Left ventricle myocardium inferior (tissue), 1 donor: Measurements from ENCODE around the gene GSTT4. TPM values are rescaled to one million over a fixed set of nuclear protein-coding genes. Genes with fewer than 3 reads are reported as not detected.

Experiments
- DNase-seq: peaks from one replicate; pipeline ENCODE4 v3.0.0-alpha.2; 2020
- H3K27ac ChIP-seq: fragments of 200-600 bp; replicated peaks from 2 replicates; pipeline ENCODE4 v1.8.0; 2021
- H3K27me3 ChIP-seq: fragments of 200-600 bp; 2 replicates; pipeline ENCODE4 v1.8.0; 2021; ENCODE audit warnings: low read depth
- H3K36me3 ChIP-seq: fragments of 200-600 bp; 2 replicates; pipeline ENCODE4 v1.8.0; 2021
- H3K4me1 ChIP-seq: fragments of 200-600 bp; 2 replicates; pipeline ENCODE4 v1.8.0; 2021
- H3K4me3 ChIP-seq: fragments of 200-600 bp; 2 replicates; pipeline ENCODE4 v1.8.0; 2021; ENCODE audit warnings: mild to moderate bottlenecking, moderate library complexity
- H3K9me3 ChIP-seq: fragments of 200-600 bp; replicated peaks from 2 replicates; pipeline ENCODE4 v1.8.0; 2021
- intact Hi-C: fragments of 100-400 bp; cut with micrococcal nuclease; formaldehyde crosslinking; loops from one replicate; pipeline ENCODE4 v1.11.0; 2022
- total RNA-seq: library from RNA; stranded (reverse); fragmentation: NEBNext Ultra II Directional; extraction: Animal tissue kit (Norgen Biotek cat#: 25700); gene quantifications from one replicate; pipeline ENCODE4 v1.2.1, GENCODE V29; 2021
- TF ChIP-seq, protein P1 (sequence below): fragments of 200-600 bp; IDR thresholded peaks from 2 replicates; pipeline ENCODE4 v1.8.0; 2021; ENCODE audit warnings: antibody characterized with exemption, mild to moderate bottlenecking, borderline replicate concordance
- donor health status: DM: no; HTN: yes; CAD: no; lungs with severe emphysema.

The GSTT4 gene
- total RNA-seq, 1 donor from 2014 or later, result not detected

DNA sequence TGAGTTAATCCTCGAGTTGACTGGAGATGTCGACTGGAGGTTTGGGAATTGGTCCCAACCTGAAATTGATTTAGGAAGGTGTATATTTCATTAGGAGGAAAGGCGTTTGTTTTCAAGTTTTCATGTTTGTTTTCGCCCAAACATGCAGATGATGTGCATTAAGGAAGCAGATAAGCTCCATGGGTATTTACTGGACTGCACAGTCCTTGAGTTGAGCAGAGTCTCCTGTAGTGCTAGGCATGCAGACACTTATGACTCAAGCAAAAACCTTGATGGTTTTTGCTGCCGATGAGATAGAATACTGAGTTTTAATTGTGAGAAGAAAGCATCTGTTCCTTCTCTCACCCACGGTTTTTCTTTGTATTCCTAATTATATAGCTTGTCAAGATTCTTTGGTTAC is 33.8 kb upstream of the GSTT4 start:
- Histone ChIP-seq H3K9me3 (no peaks in the 10 kb centered on the region), H3K27ac (no peak overlapping the region), H3K4me1 (no peaks in the 10 kb centered on the region), H3K4me3 (no peak overlapping the region), H3K36me3 (peaks cover 76% of the 10 kb centered on the region), H3K27me3 (no peaks in the 10 kb centered on the region)
- TF ChIP-seq, protein P1, sequence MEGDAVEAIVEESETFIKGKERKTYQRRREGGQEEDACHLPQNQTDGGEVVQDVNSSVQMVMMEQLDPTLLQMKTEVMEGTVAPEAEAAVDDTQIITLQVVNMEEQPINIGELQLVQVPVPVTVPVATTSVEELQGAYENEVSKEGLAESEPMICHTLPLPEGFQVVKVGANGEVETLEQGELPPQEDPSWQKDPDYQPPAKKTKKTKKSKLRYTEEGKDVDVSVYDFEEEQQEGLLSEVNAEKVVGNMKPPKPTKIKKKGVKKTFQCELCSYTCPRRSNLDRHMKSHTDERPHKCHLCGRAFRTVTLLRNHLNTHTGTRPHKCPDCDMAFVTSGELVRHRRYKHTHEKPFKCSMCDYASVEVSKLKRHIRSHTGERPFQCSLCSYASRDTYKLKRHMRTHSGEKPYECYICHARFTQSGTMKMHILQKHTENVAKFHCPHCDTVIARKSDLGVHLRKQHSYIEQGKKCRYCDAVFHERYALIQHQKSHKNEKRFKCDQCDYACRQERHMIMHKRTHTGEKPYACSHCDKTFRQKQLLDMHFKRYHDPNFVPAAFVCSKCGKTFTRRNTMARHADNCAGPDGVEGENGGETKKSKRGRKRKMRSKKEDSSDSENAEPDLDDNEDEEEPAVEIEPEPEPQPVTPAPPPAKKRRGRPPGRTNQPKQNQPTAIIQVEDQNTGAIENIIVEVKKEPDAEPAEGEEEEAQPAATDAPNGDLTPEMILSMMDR, result no peak
- intact Hi-C loops, result no loop called here
- no peak for DNase-seq

DNA sequence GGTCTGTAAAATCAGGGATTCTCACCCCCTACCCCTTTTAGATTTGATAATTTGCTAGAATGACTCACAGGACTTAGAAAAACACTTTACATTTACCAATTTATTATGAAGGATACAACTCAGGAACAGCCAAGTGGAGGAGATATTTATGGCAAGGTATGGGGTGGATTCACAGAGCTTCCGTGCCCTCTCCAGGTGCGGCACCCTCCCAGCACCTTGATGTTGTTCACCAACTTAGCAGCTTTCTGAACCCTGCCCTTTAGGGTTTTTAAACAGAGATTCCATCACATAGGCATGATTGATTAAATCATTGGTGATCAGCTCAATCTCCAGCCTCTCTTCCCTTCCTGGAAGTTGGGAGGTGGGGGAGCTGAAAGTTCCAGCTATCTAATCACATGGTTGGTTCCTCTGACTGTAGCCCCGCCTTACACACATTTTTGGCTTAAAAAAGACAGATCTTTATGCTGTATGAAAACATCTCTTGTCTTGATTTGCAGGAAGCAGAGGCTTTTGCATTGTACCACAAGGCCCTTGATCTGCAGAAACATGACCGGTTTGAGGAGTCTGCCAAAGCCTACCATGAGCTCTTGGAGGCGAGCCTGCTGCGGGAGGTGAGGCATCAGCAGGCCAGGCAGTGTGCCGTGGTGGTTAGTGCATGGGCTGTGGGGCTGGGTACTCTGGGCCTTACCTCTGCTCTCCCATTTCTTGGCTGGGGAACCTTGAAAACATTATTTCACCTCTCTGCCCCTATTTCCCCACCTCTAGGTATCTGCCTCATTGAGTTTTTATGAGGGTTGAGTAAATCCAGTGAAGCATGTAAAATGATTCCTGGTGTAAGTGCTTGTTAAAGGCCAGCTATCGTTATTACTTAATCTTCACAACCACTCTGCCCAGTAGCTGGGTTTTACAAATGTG is 32.9 kb upstream of the GSTT4 start:
- DNase-seq, result no peak
- Histone ChIP-seq H3K4me3 (no peak overlapping the region), H3K4me1 (no peaks in the 10 kb centered on the region), H3K27me3 (no peaks in the 10 kb centered on the region), H3K27ac (no peak overlapping the region), H3K9me3 (no peaks in the 10 kb centered on the region), H3K36me3 (peaks cover 67% of the 10 kb centered on the region)
- TF ChIP-seq, protein P1, result no peak
- intact Hi-C loops, result no loop called here

DNA sequence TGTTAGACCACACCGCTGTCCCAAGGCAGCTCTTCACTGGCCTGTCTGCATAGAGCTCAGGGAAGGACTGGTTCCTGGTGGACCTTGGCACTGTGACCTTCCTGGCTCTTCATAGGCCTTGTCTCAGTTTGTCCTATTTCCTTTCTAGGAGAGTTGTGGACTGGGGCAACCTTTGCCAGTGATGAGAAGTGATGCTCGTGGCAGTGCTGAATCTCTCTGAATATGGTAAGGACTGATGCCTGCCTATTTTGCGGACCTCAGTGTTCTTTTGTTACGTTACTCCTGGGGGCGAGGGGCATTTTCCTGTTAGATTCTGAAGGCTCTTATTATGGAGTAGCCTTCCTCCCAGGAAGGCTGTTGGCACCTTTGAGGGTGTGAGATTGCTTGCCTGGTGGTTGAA is 30.0 kb upstream of the GSTT4 start:
- Histone ChIP-seq H3K4me1 (peaks cover 5% of the 10 kb centered on the region), H3K27me3 (no peaks in the 10 kb centered on the region), H3K9me3 (no peaks in the 10 kb centered on the region), H3K27ac (no peak overlapping the region), H3K36me3 (peaks cover 43% of the 10 kb centered on the region), H3K4me3 (no peak overlapping the region)
- DNase-seq, result no peak
- TF ChIP-seq, protein P1, result no peak
- intact Hi-C loops, result no loop called here

GRCh38 chr22:24033731-24034130 is 28.5 kb upstream of the GSTT4 start:
- Histone ChIP-seq H3K9me3 (no peaks in the 10 kb centered on the region), H3K4me1 (peaks cover 5% of the 10 kb centered on the region), H3K36me3 (peaks cover 29% of the 10 kb centered on the region), H3K27ac (no peak overlapping the region), H3K4me3 (no peak overlapping the region), H3K27me3 (no peaks in the 10 kb centered on the region)
- intact Hi-C loops, result no loop called here
- no peak for DNase-seq
- TF ChIP-seq, protein P1, result no peak

DNA sequence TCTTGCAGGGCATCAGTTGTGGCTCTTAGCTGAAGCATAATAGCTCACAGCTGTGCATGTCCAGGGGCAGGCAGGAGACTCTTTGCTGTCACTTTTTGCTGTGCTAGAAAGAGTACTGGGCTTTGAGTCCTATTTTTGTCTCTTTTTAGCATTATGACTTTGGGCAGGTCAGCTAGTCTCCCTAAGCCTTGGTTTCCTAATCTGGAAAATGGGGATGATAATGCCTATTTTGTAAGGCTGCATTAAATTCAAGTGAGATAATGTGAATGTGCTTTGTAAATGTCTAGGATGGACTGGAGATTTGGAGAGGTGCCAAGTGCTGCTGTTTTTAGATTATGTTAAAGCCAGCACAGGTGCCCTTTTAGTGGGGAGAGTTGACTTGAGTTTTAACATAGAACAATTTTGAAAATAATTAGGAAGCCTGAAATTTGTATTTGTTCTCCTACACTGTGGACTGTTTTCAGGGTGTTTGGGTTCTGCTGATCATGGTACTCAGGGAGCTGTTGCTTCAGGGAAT is 25.0 kb upstream of the GSTT4 start:
- intact Hi-C loops, result no loop called here
- Histone ChIP-seq H3K27ac (no peak overlapping the region), H3K9me3 (no peaks in the 10 kb centered on the region), H3K36me3 (peaks cover 4% of the 10 kb centered on the region), H3K27me3 (no peaks in the 10 kb centered on the region), H3K4me3 (no peak overlapping the region), H3K4me1 (peaks cover 16% of the 10 kb centered on the region)
- DNase-seq, result no peak
- TF ChIP-seq, protein P1, result no peak
